Adrenal gland (tissue), 12 donors: ENCODE data around the gene HNRNPL. TPM values are rescaled to one million over a fixed set of nuclear protein-coding genes. Genes with fewer than 3 reads are reported as not detected.

Experiments
- DNase-seq, 7 donors: peaks; one replicate each; pipeline ENCODE4 v3.0.0-alpha.2; 2019 to 2020
- H3K27ac ChIP-seq, 5 donors: fragments of 200-600 bp; sonication (generic) in 4 of 5; 1 replicate in 3 of 5; 2 replicates in 2 of 5; pipeline versions ENCODE4 v1.5.1 to v1.8.0; 2016 to 2020; ENCODE audit warnings: mild to moderate bottlenecking in 1 of 5
- H3K27me3 ChIP-seq: fragments of 200-600 bp; 2 replicates; pipeline ENCODE4 v1.8.0; 2021
- H3K36me3 ChIP-seq, 2 donors: fragments of 200-600 bp; replicated peaks in 1 of 2; 1 replicate in 1 of 2; 2 replicates in 1 of 2; pipeline versions ENCODE4 v1.5.1 to v1.8.0; 2018 to 2022
- H3K4me1 ChIP-seq, 2 donors: fragments of 200-600 bp; replicated peaks in 1 of 2; 1 replicate in 1 of 2; 2 replicates in 1 of 2; pipeline versions ENCODE4 v1.5.1 to v1.8.0; 2018 to 2021
- H3K4me3 ChIP-seq, 4 donors: fragments of 200-600 bp; sonication (generic) in 3 of 4; one replicate each; pipeline ENCODE4 v1.5.1; 2016 to 2018
- H3K9me3 ChIP-seq, 3 donors: fragments of 200-600 bp; sonication (generic) in 1 of 3; replicated peaks in 1 of 3; 1 replicate in 2 of 3; 2 replicates in 1 of 3; pipeline versions ENCODE4 v1.5.1 to v1.8.0; 2016 to 2021
- CTCF ChIP-seq, 6 experiments: fragments of 450-650 bp in 4 of 6; fragments of 200-600 bp in 2 of 6; sonication (generic) in 1 of 6; IDR thresholded peaks; 1 replicate in 5 of 6; 2 replicates in 1 of 6; pipeline versions ENCODE4 v1.5.1 to v1.8.0; 2016 to 2021; ENCODE audit warnings: antibody characterized with exemption in 6 of 6, mild to moderate bottlenecking in 2 of 6, moderate library complexity in 1 of 6
- POLR2A ChIP-seq, 2 donors: fragments of 450-650 bp; IDR thresholded peaks; one replicate each; pipeline ENCODE4 v1.6.1; 2017; ENCODE audit warnings: antibody characterized with exemption in 2 of 2, mild to moderate bottlenecking in 2 of 2, moderate library complexity in 1 of 2
- WGBS, 4 donors: extraction: QIAGEN DNeasy Blood & Tissue Kit in 2 of 4; methylation state at CpG; one replicate each; pipeline versions ENCODE4 v1.1.5 to v1.1.7; 2013 to 2017; 5-methylcytosine and 5-hydroxymethylcytosine counted together
- intact Hi-C, 2 donors: fragments of 100-400 bp; cut with DNase I; formaldehyde crosslinking; loops; one replicate each; pipeline versions ENCODE4 v1.14.1 to v1.15.0; 2022 to 2023
- polyA plus RNA-seq, 3 donors: library from polyadenylated mRNA; stranded (reverse); fragments of 200-250 nt in 2 of 3; fragments of 350-450 nt in 1 of 3; fragmentation: Illumina TruSeq in 1 of 3; extraction: RNeasy Lipid Tissue Mini Kit (QIAGEN cat#74804) in 1 of 3; gene quantifications; one replicate each; pipeline ENCODE4 v1.2.3, GENCODE V29; 2013 to 2014
- total RNA-seq, 9 donors: library from RNA; depleted of rRNA in 4 of 9; stranded (reverse); fragments of >200 nt in 4 of 9; fragments of 120-200 nt in 1 of 9; fragmentation: NEBNext Ultra II Directional in 1 of 9; extraction: Animal tissue kit (Norgen Biotek cat#: 25700) in 1 of 9; gene quantifications; one replicate each; pipeline versions ENCODE4 v1.1.0 to v1.2.4, GENCODE V29; 2013 to 2023
- donor health status: healthy with polysubstance abuse.
- donor health status: Bipolar disorder and iron deficiency.
- donor health status: DM: yes; HTN: yes; CAD: no.
- donor health status: DM: no; HTN: no; CAD: no.
- donor health status: DM: no; HTN: no; CAD: no.
- donor health status: DM: yes; HTN: yes; CAD: no.

The HNRNPL gene
- total and polyA plus RNA-seq, 12 donors = 133 to 295 (median 203) TPM

GRCh38 chr19:38813323-38813722, 36.5 kb downstream of the HNRNPL start:
- Histone ChIP-seq H3K27me3 (no peaks in the 10 kb centered on the region), H3K4me1 (no peaks in the 10 kb centered on the region), H3K27ac (no peak overlapping the region), H3K9me3 (no peaks in the 10 kb centered on the region), H3K4me3 (no peak overlapping the region), H3K36me3 (peaks cover 0 to 33% of the 10 kb centered on the region in 2 donors)
- intact Hi-C loops = no loop called here
- WGBS, 4 donors = 91 to 97% (median 92%) methylated on average over 6 of the region's 6 CpGs
- TF ChIP-seq CTCF (IDR thresholded peaks at IDR 0.05) (no peak), POLR2A (IDR thresholded peaks at IDR 0.05) (no peak)
- DNase-seq = no peak

GRCh38 chr19:38812841-38813320, 36.9 kb downstream of the HNRNPL start, which contains the start of gene LGALS4:
Gene LGALS4, minus strand, starts transcription at chr19:38812945. Its CDS starts 59 bp downstream, at chr19:38812886.
- Histone ChIP-seq H3K27me3 (no peaks in the 10 kb centered on the region), H3K36me3 (peaks cover 0 to 29% of the 10 kb centered on the region in 2 donors), H3K4me1 (no peaks in the 10 kb centered on the region), H3K9me3 (no peaks in the 10 kb centered on the region), H3K27ac (no peak within 1 kb of the TSS), H3K4me3 (no peak within 1 kb of the TSS)
- no peak for DNase-seq
- WGBS, 4 donors = 87 to 93% (median 89%) methylated on average over 6 to 15 of the region's 15 CpGs
- intact Hi-C loops = no loop called here
- TF ChIP-seq POLR2A (IDR thresholded peaks at IDR 0.05) = no peak
- TF ChIP-seq CTCF (IDR thresholded peaks at IDR 0.05) = no peak

- Histone ChIP-seq H3K36me3 (peaks cover 0 to 22% of the 10 kb centered on the region in 2 donors), H3K4me1 (no peaks in the 10 kb centered on the region), H3K4me3 (no peak overlapping the region), H3K27me3 (no peaks in the 10 kb centered on the region), H3K27ac (no peak overlapping the region), H3K9me3 (no peaks in the 10 kb centered on the region)
- intact Hi-C loops = no loop called here
- TF ChIP-seq CTCF (IDR thresholded peaks at IDR 0.05) (no peak), POLR2A (IDR thresholded peaks at IDR 0.05) (no peak)
- DNase-seq = no peak
- WGBS, 4 donors = 85 to 89% (median 85%) methylated on average over 18 of the region's 18 CpGs
Measured at GRCh38 chr19:38812009-38812840, 37.6 kb downstream of the HNRNPL start.

GRCh38 chr19:38809592-38810252, 40.1 kb downstream of the HNRNPL start:
- Histone ChIP-seq H3K9me3 (no peaks in the 10 kb centered on the region), H3K4me1 (no peaks in the 10 kb centered on the region), H3K4me3 (no peak overlapping the region), H3K36me3 (no peaks in the 10 kb centered on the region), H3K27ac (no peak overlapping the region), H3K27me3 (no peaks in the 10 kb centered on the region)
- TF ChIP-seq POLR2A (IDR thresholded peaks at IDR 0.05) = no peak
- no peak for TF ChIP-seq CTCF (IDR thresholded peaks at IDR 0.05)
- 94 to 97% (median 96%) methylated on average over 5 to 8 of the region's 8 CpGs for WGBS, 4 donors
- intact Hi-C loops = no loop called here
- DNase-seq = no peak
